Spleen (tissue), 11 donors: ENCODE data around the gene RAD51B. TPM values are rescaled to one million over a fixed set of nuclear protein-coding genes. Genes with fewer than 3 reads are reported as not detected.

Experiments used
- DNase-seq: peaks from one replicate; pipeline ENCODE4 v3.0.0-alpha.2; 2020
- H3K27ac ChIP-seq, 8 donors: fragments of 200-600 bp; sonication (generic) in 7 of 8; 1 replicate in 4 of 8; 2 replicates in 4 of 8; pipeline versions ENCODE4 v1.5.0 to v1.8.0; 2016 to 2021; ENCODE audit warnings: inconsistent platforms in 4 of 8, mild to moderate bottlenecking in 4 of 8, moderate library complexity in 1 of 8
- H3K27me3 ChIP-seq, 7 donors: fragments of 200-600 bp; sonication (generic) in 6 of 7; replicated peaks in 1 of 7; 1 replicate in 4 of 7; 2 replicates in 3 of 7; pipeline versions ENCODE4 v1.5.0 to v1.8.0; 2016 to 2021; ENCODE audit warnings: inconsistent platforms in 3 of 7, mild to moderate bottlenecking in 1 of 7
- H3K36me3 ChIP-seq, 6 donors: fragments of 200-600 bp; sonication (generic) in 5 of 6; 1 replicate in 4 of 6; 2 replicates in 2 of 6; pipeline versions ENCODE4 v1.5.0 to v1.8.0; 2016 to 2021; ENCODE audit warnings: inconsistent platforms in 2 of 6
- H3K4me1 ChIP-seq, 6 donors: fragments of 200-600 bp; sonication (generic) in 5 of 6; 1 replicate in 3 of 6; 2 replicates in 3 of 6; pipeline versions ENCODE4 v1.5.0 to v1.8.0; 2016 to 2021; ENCODE audit warnings: inconsistent platforms in 3 of 6
- H3K4me3 ChIP-seq, 8 donors: fragments of 200-600 bp; sonication (generic) in 7 of 8; 1 replicate in 4 of 8; 2 replicates in 4 of 8; pipeline versions ENCODE4 v1.5.0 to v1.8.0; 2016 to 2021; ENCODE audit warnings: inconsistent platforms in 4 of 8, mild to moderate bottlenecking in 4 of 8, moderate library complexity in 2 of 8
- H3K9me3 ChIP-seq, 8 donors: fragments of 200-600 bp; sonication (generic) in 7 of 8; 1 replicate in 4 of 8; 2 replicates in 4 of 8; pipeline versions ENCODE4 v1.5.0 to v1.8.0; 2016 to 2021; ENCODE audit warnings: inconsistent platforms in 4 of 8
- POLR2A ChIP-seq, 3 donors: fragments of 450-650 bp; IDR thresholded peaks; one replicate each; pipeline ENCODE4 v1.5.1; 2017; ENCODE audit warnings: antibody characterized with exemption in 3 of 3, mild to moderate bottlenecking in 1 of 3
- POLR2AphosphoS5 ChIP-seq, 3 donors: sonication (generic); formaldehyde crosslinking; IDR thresholded peaks; one replicate each; pipeline ENCODE4 v1.5.1; 2017; ENCODE audit warnings: antibody characterized with exemption in 3 of 3
- WGBS, 5 donors: extraction: QIAGEN DNeasy Blood & Tissue Kit in 3 of 5; methylation state at CpG; one replicate each; pipeline versions ENCODE4 v1.1.5 to v1.1.7; 2013 to 2018; 5-methylcytosine and 5-hydroxymethylcytosine counted together
- intact Hi-C: fragments of 100-400 bp; cut with DNase I; formaldehyde crosslinking; loops from one replicate; pipeline ENCODE4 v1.15.0; 2023; ENCODE audit warnings: low total_unique reads
- polyA plus RNA-seq, 3 donors: library from polyadenylated mRNA; stranded (reverse); fragments of 200-250 nt; gene quantifications; one replicate each; pipeline ENCODE4 v1.2.1, GENCODE V29; 2013
- total RNA-seq, 7 donors: library from RNA; depleted of rRNA in 3 of 7; stranded (reverse); fragments of >200 nt in 3 of 7; fragmentation: NEBNext Ultra II Directional in 4 of 7; extraction: Animal tissue kit (Norgen Biotek cat#: 25700) in 4 of 7; gene quantifications; one replicate each; pipeline versions ENCODE4 v1.1.0 to v1.2.1, GENCODE V29; 2016 to 2021
- TF ChIP-seq, protein P1 (sequence below), 11 experiments: fragments of 200-600 bp in 7 of 11; fragments of 450-650 bp in 4 of 11; sonication (generic) in 4 of 11; IDR thresholded peaks in 8 of 11; conservative IDR thresholded peaks in 3 of 11; 1 replicate in 7 of 11; 2 replicates in 4 of 11; pipeline versions ENCODE4 v1.4.0 to v1.8.0; 2016 to 2021; ENCODE audit warnings: antibody characterized with exemption in 11 of 11, inconsistent platforms in 4 of 11, mild to moderate bottlenecking in 1 of 11
- donor health status: healthy with polysubstance abuse.
- donor health status: DM: no; HTN: no; CAD: no; lungs with moderate emphysema.
- donor health status: DM: no; HTN: no; CAD: no.
- donor health status: Bipolar disorder and iron deficiency.
- donor health status: healthy.
- donor health status: DM: no; HTN: no; CAD: no.
- donor health status: DM: yes; HTN: yes; CAD: no.

RAD51B gene
- total and polyA plus RNA-seq, 10 donors, result 4.2 to 43.7 (median 29.8) TPM

DNA sequence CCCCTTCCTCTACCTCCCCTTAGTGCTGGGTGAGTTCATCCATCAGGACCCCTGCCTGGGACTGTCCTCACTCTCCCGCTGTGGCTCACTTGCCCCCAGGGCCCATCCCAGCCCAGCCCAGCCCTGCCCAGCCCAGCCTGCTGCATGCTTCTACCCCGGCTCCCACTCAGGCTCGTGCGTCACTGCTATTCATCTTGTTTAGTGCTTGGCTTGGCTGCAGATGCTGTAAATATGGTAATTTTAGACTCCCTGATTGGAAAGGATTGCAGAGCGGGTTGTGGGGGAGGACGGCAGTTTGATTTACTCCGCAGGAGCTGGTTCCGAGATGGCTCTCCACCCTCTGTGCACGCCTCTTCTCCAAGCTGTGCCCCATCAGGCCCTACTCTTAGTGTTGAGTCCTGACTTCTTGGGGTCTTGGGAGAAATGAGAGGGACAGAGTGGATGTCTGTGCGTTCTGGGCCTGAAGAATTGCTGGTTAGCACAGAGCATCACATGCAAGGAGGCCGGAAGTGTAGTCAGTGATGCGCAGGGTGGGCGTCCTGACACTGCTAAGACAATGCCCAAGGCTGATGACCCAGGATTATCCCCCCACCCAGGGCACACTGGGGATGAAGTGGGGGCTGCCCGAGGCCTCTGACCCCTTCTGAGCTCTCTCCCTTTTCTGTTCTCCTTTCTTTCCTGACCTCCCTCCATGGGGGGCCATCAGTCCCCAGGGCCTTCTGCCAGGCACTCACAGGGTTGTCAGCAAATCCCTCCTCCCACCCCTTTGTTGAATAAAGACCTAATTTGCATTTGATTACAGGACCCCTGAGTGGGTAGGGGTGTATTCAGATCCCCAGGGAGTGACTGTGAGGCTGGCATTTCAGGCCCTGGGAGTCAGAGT is 728.9 kb downstream of the RAD51B start:
- TF ChIP-seq POLR2AphosphoS5 (IDR thresholded peaks at IDR 0.05) (peak; percentile 47 to 58 (median 51)), POLR2A (IDR thresholded peaks at IDR 0.05) (no peak)
- TF ChIP-seq, protein P1, sequence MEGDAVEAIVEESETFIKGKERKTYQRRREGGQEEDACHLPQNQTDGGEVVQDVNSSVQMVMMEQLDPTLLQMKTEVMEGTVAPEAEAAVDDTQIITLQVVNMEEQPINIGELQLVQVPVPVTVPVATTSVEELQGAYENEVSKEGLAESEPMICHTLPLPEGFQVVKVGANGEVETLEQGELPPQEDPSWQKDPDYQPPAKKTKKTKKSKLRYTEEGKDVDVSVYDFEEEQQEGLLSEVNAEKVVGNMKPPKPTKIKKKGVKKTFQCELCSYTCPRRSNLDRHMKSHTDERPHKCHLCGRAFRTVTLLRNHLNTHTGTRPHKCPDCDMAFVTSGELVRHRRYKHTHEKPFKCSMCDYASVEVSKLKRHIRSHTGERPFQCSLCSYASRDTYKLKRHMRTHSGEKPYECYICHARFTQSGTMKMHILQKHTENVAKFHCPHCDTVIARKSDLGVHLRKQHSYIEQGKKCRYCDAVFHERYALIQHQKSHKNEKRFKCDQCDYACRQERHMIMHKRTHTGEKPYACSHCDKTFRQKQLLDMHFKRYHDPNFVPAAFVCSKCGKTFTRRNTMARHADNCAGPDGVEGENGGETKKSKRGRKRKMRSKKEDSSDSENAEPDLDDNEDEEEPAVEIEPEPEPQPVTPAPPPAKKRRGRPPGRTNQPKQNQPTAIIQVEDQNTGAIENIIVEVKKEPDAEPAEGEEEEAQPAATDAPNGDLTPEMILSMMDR (IDR thresholded peaks at IDR 0.05 in 8 of 11, conservative IDR thresholded peaks at IDR 0.05 in 3 of 11), result no peak
- peak overlapping the region; percentile 27 to 76 (median 72) for H3K27ac ChIP-seq
- no peak overlapping the region for H3K4me3 ChIP-seq
- H3K9me3 ChIP-seq, result no peaks in the 10 kb centered on the region
- intact Hi-C loops, result no loop called here
- 76 to 91% (median 88%) methylated on average over 14 of the region's 14 CpGs for WGBS, 5 donors
- no peaks in the 10 kb centered on the region for H3K36me3 ChIP-seq
- H3K27me3 ChIP-seq, result no peaks in the 10 kb centered on the region
- no peak for DNase-seq
- peaks cover 11 to 59% (median 25%) of the 10 kb centered on the region in 6 donors for H3K4me1 ChIP-seq

DNA sequence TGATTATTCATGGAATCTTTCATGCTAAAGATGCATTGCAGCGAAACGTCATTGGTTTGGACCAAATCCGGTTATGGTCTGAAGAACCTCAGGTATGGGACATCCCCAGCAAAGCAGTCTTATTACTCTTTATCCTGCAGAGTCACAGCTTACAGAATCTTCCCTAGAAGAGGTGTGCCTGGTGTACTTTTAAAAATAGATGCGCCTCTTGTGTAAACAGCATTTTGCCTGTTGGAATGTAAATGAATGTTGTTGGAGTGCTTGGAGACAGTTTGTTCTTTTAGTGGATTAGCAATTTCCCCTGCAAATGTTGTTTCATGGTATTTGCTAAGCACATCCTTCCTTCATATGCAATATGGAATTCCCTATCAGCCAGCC is 730.7 kb downstream of the RAD51B start:
- no peak for DNase-seq
- Histone ChIP-seq H3K36me3 (no peaks in the 10 kb centered on the region), H3K4me1 (peaks cover 11 to 71% (median 27%) of the 10 kb centered on the region in 6 donors), H3K4me3 (no peak overlapping the region), H3K9me3 (no peaks in the 10 kb centered on the region), H3K27ac (peak overlapping the region in 5 of 8 donors; percentile 2 to 61 (median 47)), H3K27me3 (no peaks in the 10 kb centered on the region)
- 85 to 88% (median 85%) methylated on average over 4 of the region's 4 CpGs for WGBS, 5 donors
- intact Hi-C loops, result no loop called here
- TF ChIP-seq, protein P1 (IDR thresholded peaks at IDR 0.05 in 8 of 11, conservative IDR thresholded peaks at IDR 0.05 in 3 of 11), result no peak
- TF ChIP-seq POLR2A (IDR thresholded peaks at IDR 0.05) (no peak), POLR2AphosphoS5 (IDR thresholded peaks at IDR 0.05) (no peak)

DNA sequence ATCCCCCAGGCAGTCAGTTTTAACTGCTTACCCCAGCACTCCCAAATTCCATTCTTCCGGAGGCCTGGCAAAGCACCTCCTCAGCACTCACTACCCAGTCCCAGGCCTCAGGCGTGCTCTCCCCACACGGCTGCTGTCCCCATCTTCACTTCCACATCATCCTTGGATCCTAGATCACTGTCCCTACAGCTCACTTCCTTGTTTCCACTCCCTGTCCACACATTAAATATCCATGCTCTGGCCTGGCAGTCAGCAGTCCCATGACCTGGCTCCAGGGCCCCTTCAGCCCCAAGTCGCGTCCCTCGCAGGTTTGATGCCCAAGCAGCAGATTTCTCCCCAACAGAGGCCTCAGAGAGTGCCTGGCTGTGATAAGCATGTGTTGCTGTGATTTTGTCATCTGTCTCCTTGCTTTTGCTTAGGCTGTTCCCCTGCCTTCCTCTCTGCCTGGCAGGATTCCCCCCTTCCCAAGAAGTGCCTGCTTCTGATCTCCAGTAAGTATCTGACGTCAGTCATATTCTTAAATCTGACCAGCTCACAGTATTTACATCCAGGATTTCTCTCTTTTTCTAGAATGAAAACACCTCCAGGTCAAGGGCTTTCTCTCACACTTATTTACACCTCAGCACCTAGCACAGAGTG is 731.6 kb downstream of the RAD51B start:
- WGBS, 5 donors, result 90 to 95% (median 94%) methylated on average over 7 of the region's 7 CpGs
- no peak for DNase-seq
- intact Hi-C loops, result no loop called here
- H3K27me3 ChIP-seq, result no peaks in the 10 kb centered on the region
- H3K9me3 ChIP-seq, result no peaks in the 10 kb centered on the region
- no peak overlapping the region for H3K4me3 ChIP-seq
- TF ChIP-seq POLR2AphosphoS5 (IDR thresholded peaks at IDR 0.05), result no peak
- TF ChIP-seq, protein P1 (IDR thresholded peaks at IDR 0.05 in 8 of 11, conservative IDR thresholded peaks at IDR 0.05 in 3 of 11), result no peak
- no peak for TF ChIP-seq POLR2A (IDR thresholded peaks at IDR 0.05)
- no peaks in the 10 kb centered on the region for H3K36me3 ChIP-seq
- peaks cover 11 to 71% (median 27%) of the 10 kb centered on the region in 6 donors for H3K4me1 ChIP-seq
- H3K27ac ChIP-seq, result peak overlapping the region in 5 of 8 donors; percentile 2 to 61 (median 47)

DNA sequence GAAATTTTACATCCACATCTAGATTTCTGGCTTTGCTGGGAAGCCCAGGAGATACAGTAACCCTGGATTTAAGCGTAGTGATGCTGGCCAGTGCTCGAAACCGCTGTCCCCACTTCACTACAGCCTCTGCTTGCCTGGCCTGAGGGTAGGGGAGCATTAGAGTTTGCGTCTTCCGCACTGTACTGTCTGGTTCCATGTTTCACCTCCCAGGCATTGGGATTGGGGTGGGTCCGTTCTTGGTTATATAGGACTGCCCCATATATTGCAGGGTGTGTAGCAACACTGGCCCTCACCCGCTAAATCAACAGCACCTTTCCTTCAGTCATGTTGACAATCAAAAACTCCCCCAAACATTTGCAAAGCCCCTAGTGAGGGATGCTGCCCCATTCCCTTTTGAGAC is 732.5 kb downstream of the RAD51B start:
- Histone ChIP-seq H3K4me3 (no peak overlapping the region), H3K36me3 (no peaks in the 10 kb centered on the region), H3K9me3 (no peaks in the 10 kb centered on the region), H3K27ac (peak overlapping the region in 1 of 8 donors; percentile 58), H3K4me1 (peaks cover 11 to 68% (median 27%) of the 10 kb centered on the region in 6 donors), H3K27me3 (no peaks in the 10 kb centered on the region)
- WGBS, 5 donors, result 93 to 98% (median 95%) methylated on average over 7 of the region's 7 CpGs
- no peak for DNase-seq
- no peak for TF ChIP-seq POLR2AphosphoS5 (IDR thresholded peaks at IDR 0.05)
- TF ChIP-seq, protein P1 (IDR thresholded peaks at IDR 0.05 in 8 of 11, conservative IDR thresholded peaks at IDR 0.05 in 3 of 11), result no peak
- TF ChIP-seq POLR2A (IDR thresholded peaks at IDR 0.05), result no peak
- intact Hi-C loops, result no loop called here
